HUDEP-2 (cell line): ENCODE measurements around the gene TSGA10.
A peak's percentile ranks its signal among the peaks of the same experiment; 100 is the strongest.
"Not testable (repeated sequence)": the region's sequence is repeated elsewhere in the genome, so short reads cannot be mapped to it uniquely, and the experiment has no call there.

Experiments
- DNase-seq, 76 experiments: peaks; one replicate each; lab custom pipeline; 2025; ENCODE audit not compliant: unreplicated experiment in 76 of 76; lab: John Stamatoyannopoulos, UW

The TSGA10 gene

DNA sequence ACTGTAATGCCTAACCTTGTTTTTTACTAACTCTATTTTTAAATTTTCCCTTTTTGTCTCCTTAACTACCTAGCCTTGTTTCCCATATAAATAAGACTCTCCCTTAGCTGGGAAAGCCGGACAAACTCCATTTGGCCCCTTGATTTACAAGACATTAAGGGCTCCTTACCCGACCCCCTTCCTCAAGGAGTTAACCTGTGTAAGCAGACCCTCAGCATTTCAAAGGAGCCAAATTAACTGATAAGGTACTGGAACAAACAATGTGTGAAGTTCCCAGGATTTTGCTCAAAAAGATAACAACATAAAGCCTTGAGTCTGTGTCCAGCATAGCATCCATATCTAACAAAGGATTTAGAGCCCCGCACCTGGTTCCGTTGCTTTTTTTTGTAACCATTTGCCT is 72.9 kb downstream of the TSGA10 start:
- DNase-seq: no peak

DNA sequence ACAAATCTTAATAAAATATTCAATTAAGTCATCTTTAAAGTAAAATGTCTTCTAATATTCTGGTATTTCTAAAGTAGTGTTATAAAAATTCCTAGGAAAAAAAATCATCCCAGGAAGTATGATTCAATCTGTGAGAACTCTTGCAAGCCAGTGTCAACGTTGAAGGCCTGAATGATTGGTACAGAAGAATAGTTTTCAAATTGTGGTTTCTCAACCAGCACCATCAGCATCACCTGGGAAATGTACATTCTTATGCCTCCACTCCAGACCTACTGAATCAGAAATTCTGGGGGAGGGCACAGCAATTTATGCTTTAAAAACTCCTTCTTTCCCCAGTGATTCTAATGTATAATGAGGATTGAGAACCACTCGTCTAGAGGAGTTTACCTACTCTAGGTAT is 75.5 kb downstream of the TSGA10 start:
- no peak for DNase-seq

GRCh38 chr2:99072551-99072950 is 82.2 kb downstream of the TSGA10 start:
- DNase-seq: no peak

GRCh38 chr2:99067871-99068625 is 86.7 kb downstream of the TSGA10 start:
- DNase-seq: no peak

- DNase-seq: peak in 39 of 76 experiments; percentile 2 to 68 (median 29)
These were observed 88.4 kb downstream of the TSGA10 start for GRCh38 chr2:99066075-99066958.

DNA sequence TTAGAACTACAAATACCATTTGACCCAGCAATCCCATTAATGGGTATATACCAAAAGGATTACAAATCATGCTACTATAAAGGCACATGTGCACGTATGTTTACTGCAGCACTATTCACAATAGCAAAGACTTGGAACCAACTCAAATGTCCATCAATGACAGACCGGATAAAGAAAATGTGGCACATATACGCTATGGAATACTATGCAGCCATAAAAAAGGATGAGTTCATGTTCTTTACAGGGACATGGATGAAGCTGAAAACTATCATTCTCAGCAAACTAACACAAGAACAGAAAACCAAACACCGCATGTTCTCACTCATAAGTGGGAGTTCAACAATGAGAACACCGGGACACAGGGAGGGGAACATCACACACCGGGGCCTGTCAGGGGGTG is 105.6 kb downstream of the TSGA10 start:
- not testable (repeated sequence) for DNase-seq

DNA sequence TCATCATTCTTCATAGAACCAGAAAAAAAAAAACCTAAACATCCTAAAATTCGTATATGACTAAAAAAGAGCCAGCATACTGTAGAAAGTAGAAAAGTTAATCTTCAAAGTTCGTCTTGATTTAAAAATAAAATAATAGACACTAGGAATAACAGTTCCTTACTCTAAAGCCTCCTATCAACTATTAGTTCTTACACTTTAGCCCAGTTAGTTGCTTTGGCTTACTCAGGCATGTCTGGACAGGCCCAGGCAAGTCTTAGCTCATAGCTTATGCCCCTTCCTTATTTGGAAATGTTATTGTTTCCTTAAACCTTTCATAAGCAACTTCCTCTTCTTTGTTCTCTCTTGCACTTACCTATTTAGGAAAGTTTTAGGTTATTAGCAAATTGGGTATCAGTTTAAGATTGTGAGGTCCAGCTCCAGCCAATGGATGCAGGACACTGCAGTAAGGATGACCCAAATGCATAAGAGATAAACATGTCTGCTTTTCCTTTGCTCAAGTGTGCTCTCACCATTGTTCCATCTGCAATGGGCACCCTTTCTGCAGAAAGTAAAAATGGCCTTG is 113.9 kb downstream of the TSGA10 start:
- not testable (repeated sequence) for DNase-seq

GRCh38 chr2:99035920-99036319 is 118.8 kb downstream of the TSGA10 start:
- DNase-seq: no peak

- DNase-seq: no peak
These were observed 122.0 kb downstream of the TSGA10 start for GRCh38 chr2:99032786-99033185.

DNA sequence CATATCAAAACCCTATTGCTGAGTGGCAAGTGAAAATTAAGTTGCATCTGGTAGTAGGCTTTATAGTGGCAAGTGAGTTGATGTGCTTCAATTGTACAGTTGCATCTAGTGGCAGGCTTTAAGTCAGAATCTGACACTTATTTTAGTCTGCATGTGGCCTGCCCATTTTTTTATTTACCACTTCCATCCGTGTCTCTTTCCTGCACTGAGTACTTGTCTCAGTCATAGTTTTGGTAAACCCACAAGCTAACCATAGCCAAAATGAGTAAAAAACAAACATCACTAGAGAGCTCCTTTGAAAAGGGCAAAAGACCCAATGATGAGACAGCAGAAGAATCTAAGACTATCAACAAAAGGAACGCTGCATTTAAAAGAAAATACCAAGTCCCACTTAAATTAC is 122.7 kb downstream of the TSGA10 start:
- DNase-seq: no peak

- DNase-seq: no peak
These were observed 123.3 kb downstream of the TSGA10 start for GRCh38 chr2:99031481-99031880.

GRCh38 chr2:99028558-99028957 is 126.2 kb downstream of the TSGA10 start:
- no peak for DNase-seq

DNA sequence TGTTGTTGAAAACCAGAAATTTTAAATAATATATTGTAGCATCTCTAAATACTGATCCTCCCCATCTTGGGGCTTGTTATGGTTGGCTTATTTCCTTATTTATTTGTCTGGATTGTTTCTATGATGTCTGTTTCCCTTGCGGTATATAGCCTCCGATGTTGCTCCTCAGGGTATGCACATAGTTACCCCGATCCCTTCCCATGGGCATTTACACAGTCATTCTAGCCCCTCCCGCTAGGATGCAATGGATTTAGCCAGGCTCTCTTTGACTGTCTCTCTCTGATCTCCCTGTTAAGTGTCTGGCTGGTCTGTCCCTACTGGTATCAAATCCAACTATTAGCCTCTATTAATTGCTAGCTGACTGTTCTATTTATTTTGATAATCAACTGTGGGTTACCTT is 126.9 kb downstream of the TSGA10 start:
- DNase-seq: no peak

DNA sequence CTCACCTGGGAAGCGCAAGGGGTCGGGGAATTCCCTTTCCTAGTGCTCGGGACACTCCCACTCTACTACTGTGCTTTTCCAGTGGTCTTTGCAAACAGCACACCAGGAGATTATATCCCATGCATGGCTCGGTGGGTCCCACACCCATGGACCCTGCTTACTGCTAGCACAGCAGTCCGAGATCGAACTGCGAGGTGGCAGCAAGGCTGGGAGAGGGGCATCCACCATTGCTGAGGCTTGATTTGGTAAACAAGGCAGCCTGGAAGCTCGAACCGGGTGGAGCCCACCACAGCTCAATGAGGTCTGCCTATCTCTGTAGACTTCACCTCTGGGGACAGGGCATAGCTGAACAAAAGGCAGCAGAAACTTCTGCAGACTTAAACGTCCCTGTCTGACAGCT is 154.0 kb downstream of the TSGA10 start:
- DNase-seq: no peak

DNA sequence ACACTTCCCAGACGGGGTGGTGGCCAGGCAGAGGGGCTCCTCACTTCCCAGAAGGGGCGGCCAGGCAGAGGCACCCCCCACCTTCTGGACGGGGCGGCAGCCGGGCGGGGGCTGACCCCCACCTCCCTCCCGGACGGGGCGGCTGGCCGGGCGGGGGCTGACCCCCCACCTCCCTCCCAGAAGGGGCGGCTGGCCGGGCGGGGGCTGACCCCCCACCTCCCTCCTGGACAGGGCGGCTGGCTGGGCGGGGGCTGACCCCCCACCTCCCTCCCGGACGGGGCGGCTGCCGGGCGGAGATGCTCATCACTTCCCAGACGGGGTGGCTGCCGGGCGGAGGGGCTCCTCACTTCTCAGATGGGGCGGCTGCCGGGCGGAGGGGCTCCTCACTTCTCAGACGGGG is 166.0 kb downstream of the TSGA10 start:
- not testable (repeated sequence) for DNase-seq

GRCh38 chr2:98985905-98986666 is 168.7 kb downstream of the TSGA10 start:
- no peak for DNase-seq

- DNase-seq: no peak
These were observed 179.1 kb downstream of the TSGA10 start for GRCh38 chr2:98975611-98976010.

- DNase-seq: no peak
These were observed 182.1 kb downstream of the TSGA10 start for GRCh38 chr2:98972582-98973167.

DNA sequence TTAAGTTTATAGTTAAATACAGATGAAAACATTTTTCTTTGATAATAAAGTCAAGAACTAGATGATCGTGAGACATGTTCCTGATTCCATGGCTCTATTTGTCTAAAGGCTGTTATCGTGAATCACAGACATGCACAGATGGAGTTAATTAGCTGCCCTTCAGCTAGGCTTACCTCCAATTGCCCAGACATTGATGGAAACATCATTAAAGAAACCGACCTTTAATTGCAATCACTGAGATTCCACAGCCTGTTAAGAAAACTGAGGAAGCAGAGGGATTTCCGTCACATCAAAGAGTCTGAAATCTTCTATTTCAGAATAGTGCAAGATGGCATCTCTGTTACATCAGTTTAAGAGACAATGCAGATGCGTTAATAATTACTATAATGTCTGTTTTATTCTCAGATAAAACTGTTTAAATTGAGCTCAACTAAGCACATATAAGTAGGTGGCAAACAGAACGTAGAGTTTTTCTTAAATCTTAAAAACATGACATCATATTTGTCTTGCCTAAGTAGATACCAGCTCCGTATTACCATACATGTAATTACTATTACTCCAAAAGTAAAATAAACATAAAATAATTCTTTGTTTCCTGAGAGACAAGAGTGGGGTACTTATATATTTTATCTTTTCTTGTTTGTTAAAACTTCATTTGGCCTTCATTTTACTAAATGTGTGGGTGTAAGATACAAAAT is 194.8 kb downstream of the TSGA10 start:
- DNase-seq: no peak

DNA sequence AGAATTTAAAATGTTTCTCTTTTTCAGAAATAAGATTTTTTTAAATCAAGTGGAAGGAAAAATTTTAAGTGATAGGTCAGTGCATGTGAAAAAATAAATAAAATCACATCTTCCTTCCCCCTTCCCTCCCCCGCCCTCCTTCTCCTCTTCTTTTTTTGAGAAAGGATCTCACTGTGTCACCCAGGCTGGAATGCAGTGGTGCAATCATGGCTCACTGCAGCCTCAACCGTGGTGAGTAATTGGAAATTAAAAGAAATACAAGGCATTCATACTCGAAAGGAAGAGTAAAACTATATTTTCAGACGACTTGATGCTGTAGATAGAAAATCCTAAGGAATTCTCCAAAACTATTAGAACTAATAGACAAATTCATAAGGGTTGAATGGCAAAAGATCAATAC is 201.8 kb downstream of the TSGA10 start:
- DNase-seq: no peak
